ENCODE data around the gene KCNK6.
A peak's percentile ranks its signal among the peaks of the same experiment; 100 is the strongest.

The KCNK6 gene

DNA sequence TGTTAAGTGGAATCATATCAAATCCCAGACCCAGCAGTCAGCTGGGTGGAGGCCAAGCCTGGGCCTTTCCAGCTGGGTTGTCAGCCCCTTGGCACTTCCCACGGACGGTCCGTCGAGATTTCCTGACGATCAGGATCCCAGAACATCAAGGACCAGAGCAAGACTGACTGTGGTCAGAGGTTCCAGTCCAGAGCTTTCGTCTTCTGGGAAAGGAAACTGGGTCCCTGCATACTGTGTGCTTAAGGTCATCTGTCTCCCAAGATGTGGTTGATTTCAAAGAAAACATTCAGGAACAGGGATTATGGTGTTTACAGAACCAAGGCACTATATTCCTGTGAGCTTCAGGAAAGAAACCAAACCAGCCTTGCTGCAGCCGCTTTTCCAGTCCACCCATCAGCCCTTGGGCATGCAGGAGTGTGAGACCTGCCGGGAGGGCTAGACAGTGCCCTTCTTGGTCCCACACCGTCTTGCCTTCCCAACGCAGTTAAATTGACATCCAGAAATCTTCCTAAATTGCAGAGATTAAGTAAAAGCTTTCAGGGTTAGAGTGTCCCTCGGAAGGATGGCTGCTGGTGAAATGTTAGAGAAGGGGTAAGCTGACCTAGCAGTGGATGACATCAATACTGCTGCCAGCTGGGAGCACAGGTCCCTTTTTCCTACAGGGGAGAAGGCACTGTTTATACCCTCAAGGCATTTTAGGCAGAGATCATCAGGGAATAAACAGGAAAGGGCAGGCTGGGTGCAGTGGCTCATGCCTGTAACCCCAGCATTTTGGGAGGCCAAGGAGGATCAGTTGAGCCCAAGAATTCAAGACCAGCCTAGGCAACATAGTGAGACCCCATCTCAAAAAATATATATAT, 20.6 kb upstream of the KCNK6 start:
- no peak for DNase-seq

DNA sequence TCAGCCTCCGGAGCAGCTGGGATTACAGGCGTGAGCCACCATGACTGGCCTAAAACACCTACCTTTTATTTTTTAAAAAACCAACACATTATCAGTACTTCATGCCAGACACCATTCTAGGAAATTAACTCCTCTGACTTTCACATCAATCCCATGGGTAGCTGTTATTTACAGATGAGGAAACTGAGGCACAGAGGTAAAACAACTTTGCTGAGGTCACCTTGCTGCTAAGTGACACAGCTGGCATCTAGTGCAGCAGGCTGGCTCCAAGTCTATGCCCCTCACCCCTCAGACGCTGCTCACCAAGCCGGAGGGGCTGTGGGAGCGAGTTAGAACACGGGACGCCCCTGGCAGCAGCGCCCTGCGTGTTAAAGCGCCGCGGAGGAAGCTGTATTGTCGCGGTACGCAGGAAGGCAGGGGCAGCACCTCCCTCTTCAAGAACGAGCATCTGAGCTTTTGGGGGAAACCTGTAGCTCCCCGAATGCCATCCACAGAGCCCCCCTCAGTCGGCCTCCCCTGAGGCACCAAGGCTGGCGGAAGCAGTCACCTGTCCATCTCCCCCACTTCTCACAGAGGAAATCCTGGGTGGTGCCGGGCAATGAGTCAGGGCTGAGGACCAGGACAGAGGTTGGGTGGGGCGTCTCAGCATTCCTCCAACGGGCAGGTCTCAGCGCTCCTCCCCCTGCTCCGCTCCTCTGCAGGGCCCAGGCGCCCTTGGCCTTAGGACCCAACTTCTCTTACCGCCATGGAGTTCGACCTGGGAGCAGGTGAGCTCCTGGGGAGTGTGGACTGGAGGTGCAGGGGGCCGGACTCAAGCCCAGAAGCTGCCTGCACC, 15.9 kb upstream of the KCNK6 start, which contains the start of gene C19orf33:
TSS of gene C19orf33 (plus strand) at position 735 of the 835 bp plus-strand sequence. CDS start at position 746, 11 bp downstream.
- no peak for DNase-seq

DNA sequence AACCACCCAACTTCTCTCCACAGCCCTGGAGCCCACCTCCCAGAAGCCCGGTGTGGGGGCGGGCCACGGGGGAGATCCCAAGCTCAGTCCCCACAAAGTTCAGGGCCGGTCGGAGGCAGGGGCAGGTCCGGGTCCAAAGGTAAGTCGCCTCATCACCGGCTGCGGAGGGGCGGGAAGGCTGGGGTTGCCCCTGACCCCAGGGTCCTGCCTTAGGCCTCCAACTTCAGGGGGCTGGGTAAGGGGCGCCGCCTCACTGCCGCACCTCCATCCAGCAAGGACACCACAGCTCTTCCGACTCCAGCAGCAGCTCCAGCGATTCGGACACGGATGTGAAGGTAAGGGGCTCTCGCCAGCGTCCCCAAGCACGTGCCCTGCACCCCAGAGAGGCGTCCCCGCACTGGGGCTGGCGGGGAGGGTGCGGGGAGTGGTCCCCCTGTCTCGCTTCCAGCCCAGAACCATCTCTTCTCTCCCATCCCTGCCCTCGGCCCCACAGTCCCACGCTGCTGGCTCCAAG, 15.2 kb upstream of the KCNK6 start:
- no peak for DNase-seq

- peak; percentile 88 for DNase-seq
Observed at GRCh38 chr19:38304866-38305429, 14.7 kb upstream of the KCNK6 start.

DNA sequence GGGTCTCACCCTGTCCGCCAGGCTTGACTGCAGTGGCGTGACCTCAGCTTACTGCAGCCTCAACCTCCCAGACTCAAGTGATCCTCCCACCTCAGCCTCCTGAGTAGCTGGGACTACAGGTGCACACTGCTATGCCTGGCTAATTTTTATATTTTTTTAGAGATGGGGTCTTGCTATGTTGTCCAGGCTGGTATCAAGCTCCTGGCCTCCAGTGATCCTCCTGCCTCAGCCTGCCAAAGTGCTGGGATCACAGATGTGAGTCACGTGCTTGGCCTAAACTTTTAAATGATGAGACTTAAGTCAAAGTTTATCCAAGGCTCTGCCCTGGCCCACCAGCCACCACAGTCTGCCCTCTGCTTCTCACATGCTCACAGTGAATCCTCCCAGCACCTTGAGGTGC, 13.4 kb upstream of the KCNK6 start:
- no peak for DNase-seq

GRCh38 chr19:38307076-38307475, 12.6 kb upstream of the KCNK6 start:
- DNase-seq = no peak

DNA sequence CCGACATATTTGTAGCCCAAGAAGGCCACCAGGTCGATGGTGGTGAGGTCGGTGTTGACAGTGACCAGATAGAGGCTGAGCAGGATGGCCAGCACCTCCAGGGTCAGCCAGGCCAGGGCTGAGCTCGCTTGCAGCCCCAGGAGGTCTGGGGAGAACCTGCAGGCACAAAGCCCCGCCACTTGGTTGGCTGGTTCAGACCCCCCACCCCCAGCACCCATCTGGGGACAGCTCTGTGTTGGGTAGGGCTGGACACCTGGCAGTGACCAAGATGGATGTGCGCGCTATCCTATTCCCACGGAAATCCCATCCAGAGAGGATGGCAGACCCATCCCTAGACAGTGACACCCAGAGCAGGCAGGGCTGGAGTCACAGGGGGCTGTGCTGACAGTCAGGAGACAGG, 12.0 kb upstream of the KCNK6 start:
- DNase-seq = no peak

GRCh38 chr19:38308006-38308766, 11.5 kb upstream of the KCNK6 start:
- no peak for DNase-seq

DNA sequence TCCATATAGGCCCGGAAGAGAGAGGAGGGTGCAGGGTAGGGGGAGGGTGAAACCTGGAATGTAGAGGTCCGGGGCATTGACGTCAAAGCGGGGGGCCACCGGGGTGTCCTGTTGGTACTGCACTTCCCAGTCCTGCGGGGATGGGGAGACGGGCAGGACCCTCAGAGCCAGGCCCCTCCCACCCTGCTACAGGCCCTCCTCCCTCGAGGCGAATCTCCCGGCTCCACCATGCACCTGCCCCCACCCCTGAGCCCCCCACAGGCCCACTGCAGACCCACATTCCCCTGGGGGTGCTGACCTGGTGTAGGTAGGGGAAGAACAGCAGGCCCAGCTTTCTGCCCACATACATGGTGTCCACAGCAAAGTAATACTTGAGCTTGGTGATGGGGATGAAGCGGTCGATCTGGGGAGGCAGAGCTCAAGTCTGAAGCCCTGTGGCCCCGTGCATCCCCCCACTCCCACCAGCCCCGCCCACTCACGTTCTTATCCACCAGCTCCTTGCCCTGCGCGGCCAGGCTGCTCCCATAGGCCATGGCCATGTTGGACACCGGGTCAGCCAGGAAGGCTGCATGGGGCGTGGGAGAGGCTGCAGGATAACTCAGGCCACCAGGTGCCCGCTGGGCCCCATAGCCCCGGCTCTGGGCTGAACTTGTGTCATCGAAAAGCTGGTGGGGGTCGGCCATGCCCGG, 10.6 kb upstream of the KCNK6 start:
- no peak for DNase-seq

DNA sequence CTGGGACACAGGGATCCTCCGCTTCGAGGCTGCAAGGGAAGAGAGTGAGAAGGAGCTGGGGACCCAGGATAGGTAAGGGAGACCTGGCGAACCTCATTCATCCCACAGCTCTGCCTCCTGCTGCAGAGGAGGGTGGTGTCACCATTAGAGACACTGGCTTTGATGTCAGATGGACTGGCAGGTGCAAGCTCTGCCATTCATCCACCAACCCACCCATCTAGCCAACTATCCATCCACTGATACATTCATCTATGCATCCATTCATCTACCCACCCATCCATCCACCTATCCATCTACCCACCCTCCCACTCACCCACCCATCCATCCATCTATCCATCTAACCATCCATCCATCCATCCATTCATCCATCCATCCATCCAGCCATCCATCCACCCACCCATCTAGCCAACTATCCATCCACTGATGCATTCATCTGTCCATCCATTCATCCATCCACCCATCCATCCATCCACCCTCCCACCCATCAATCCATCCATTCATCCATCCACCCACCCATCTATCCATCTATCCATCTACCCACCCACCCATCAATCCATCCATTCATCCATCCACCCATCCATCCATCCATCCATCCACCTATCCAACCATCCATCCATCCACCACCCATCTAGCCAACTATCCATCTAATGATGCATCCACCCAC, 9.9 kb upstream of the KCNK6 start:
- no peak for DNase-seq

- DNase-seq = no peak
Observed at GRCh38 chr19:38310279-38310670, 9.4 kb upstream of the KCNK6 start.

GRCh38 chr19:38310986-38311385, 8.7 kb upstream of the KCNK6 start:
- DNase-seq = no peak

DNA sequence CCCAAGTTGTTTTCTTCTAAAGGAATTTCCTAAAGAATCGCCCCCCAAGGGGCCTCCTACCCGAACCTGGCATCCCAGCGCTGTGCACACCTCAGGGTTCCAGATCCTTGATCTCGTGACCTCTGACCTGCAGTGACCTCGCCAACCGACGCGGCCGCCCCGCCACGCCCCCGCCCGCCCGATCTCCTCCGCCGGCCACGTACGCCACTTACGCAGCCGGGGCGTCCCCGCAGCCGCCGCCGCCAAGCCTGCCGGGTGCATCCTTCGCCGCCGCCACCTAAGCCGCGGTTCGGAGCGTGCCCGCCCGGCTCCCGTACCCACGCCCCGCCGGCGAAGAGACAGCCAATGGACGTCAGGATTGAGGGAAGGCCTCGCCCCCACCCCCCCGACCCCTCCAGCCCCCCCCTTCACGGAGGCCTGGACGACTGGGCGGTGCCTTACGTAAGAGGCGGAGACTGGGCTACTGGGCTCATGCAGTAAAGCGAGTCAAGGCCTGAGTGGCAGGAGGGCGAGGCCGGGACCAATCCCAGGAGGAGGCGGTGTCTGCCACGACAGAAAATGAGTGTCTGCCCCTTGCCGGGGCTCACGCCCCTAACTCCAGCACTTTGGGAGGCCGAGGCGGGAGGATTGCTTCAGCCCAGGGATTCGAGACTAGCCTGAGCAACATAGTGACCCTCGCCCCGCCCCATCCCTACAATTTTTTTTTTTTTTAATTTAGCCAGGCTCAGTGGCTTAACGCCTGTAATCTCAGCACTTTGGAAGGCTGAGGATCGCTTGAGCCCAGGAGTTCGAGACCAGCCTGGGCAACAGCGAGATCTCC, 3.8 kb upstream of the KCNK6 start, which contains the start of gene YIF1B:
TSS of gene YIF1B (minus strand) at position 291 of the 820 bp plus-strand sequence. CDS start at position 261, 30 bp downstream.
- DNase-seq = peak; percentile 95

GRCh38 chr19:38316477-38317067, 3.1 kb upstream of the KCNK6 start:
- DNase-seq = no peak

DNA sequence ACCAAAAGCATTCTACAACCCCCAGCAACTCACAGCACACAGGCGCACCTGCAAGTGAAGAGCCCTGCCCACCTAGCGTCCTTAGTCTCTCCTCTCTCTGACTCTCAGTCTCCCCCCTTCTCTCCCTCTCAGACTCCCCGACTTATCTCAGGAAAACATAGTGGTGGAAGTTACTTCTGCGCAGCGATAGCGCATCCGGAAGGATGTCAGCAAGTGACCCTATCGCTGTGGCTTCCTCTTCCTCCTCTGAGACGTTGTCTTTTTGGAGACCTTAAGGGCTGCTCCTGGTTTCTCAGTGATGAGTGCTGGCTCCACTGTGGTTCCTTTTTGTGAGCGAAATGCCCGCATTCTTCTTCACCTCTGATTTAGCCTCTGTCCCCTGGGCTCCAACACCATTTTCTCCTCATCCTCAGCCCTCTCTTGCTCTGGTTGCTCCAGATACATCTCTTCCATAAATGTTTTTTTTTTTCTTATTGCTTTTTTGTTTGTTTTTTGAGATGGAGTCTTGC, 2.5 kb upstream of the KCNK6 start:
- no peak for DNase-seq

- no peak for DNase-seq
Observed at GRCh38 chr19:38318660-38319059, 985 bp upstream of the KCNK6 start.

DNA sequence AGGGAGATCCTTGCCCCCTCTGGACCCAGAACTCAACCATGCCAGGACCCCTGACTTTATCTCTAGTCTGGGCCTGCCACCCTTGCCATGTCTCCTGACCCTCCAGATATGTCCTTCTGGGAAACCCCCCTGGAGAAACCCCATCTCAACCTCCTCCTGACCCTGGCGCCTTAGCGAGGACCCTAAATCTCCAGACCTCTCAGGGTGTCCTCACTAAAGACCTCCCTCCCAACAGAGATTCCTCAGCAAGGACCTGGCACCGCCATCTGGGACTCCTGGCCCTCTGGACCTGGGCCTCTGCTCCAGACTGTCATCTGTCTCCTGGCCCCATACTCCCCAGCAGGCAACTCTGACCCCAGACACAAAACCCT, 1.3 kb downstream of the KCNK6 start:
- no peak for DNase-seq

- DNase-seq = no peak
Observed at GRCh38 chr19:38321646-38322196, 2.1 kb downstream of the KCNK6 start.

- DNase-seq = no peak
Observed at GRCh38 chr19:38323291-38323690, 3.6 kb downstream of the KCNK6 start.
